HG03571 (cell line): ENCODE data around the gene IL1RAPL1.
"Not testable (repeated sequence)": the region's sequence is repeated elsewhere in the genome, so short reads cannot be mapped to it uniquely, and the experiment has no call there.

Experiments
- ATAC-seq: cut with Tn5 transposase; IDR thresholded peaks from one replicate; pipeline ENCODE4 v1.9.1; 2021; ENCODE audit not compliant: unreplicated experiment

The IL1RAPL1 gene

GRCh38 chrX:29083823-29084222, 496.6 kb downstream of the IL1RAPL1 start:
- no peak for ATAC-seq

- ATAC-seq, result no peak
These were observed 503.6 kb downstream of the IL1RAPL1 start for GRCh38 chrX:29090811-29091210.

GRCh38 chrX:29107231-29107630, 520.0 kb downstream of the IL1RAPL1 start:
- ATAC-seq, result no peak

- ATAC-seq, result no peak
These were observed 522.8 kb downstream of the IL1RAPL1 start for GRCh38 chrX:29110041-29110440.

- ATAC-seq, result no peak
These were observed 526.0 kb downstream of the IL1RAPL1 start for GRCh38 chrX:29113221-29113620.

GRCh38 chrX:29122817-29123216, 535.6 kb downstream of the IL1RAPL1 start:
- ATAC-seq, result not testable (repeated sequence)

- no peak for ATAC-seq
These were observed 543.7 kb downstream of the IL1RAPL1 start for GRCh38 chrX:29130905-29131304.

GRCh38 chrX:29136904-29137303, 549.7 kb downstream of the IL1RAPL1 start:
- no peak for ATAC-seq

- no peak for ATAC-seq
These were observed 550.8 kb downstream of the IL1RAPL1 start for GRCh38 chrX:29138003-29138402.

- ATAC-seq, result no peak
These were observed 556.1 kb downstream of the IL1RAPL1 start for GRCh38 chrX:29143356-29143755.

GRCh38 chrX:29143756-29144155, 556.5 kb downstream of the IL1RAPL1 start:
- no peak for ATAC-seq

- ATAC-seq, result no peak
These were observed 558.1 kb downstream of the IL1RAPL1 start for GRCh38 chrX:29145316-29145715.

- no peak for ATAC-seq
These were observed 561.3 kb downstream of the IL1RAPL1 start for GRCh38 chrX:29148511-29148910.

GRCh38 chrX:29155286-29155685, 568.0 kb downstream of the IL1RAPL1 start:
- no peak for ATAC-seq

- ATAC-seq, result no peak
These were observed 585.6 kb downstream of the IL1RAPL1 start for GRCh38 chrX:29172880-29173279.

GRCh38 chrX:29187264-29187663, 600.0 kb downstream of the IL1RAPL1 start:
- ATAC-seq, result no peak

GRCh38 chrX:29196501-29196900, 609.3 kb downstream of the IL1RAPL1 start:
- ATAC-seq, result no peak

GRCh38 chrX:29215251-29215650, 628.0 kb downstream of the IL1RAPL1 start:
- no peak for ATAC-seq

GRCh38 chrX:29225670-29226069, 638.4 kb downstream of the IL1RAPL1 start:
- no peak for ATAC-seq

- ATAC-seq, result no peak
These were observed 642.6 kb downstream of the IL1RAPL1 start for GRCh38 chrX:29229802-29230201.

GRCh38 chrX:29231800-29232199, 644.6 kb downstream of the IL1RAPL1 start:
- no peak for ATAC-seq

GRCh38 chrX:29233592-29234183, 646.4 kb downstream of the IL1RAPL1 start:
- ATAC-seq, result no peak

- no peak for ATAC-seq
These were observed 650.7 kb downstream of the IL1RAPL1 start for GRCh38 chrX:29237972-29238371.
